Vagina (tissue), 2 donors: Measurements from ENCODE around the gene RGMB.

Experiments
- CTCF ChIP-seq, 3 experiments: fragments of 450-650 bp in 2 of 3; fragments of 200-600 bp in 1 of 3; sonication (generic) in 1 of 3; IDR thresholded peaks; one replicate each; pipeline ENCODE4 v1.5.1; 2017 to 2019; ENCODE audit warnings: antibody characterized with exemption in 3 of 3, mild to moderate bottlenecking in 2 of 3, moderate library complexity in 2 of 3
- POLR2A ChIP-seq, 2 donors: fragments of 450-650 bp; IDR thresholded peaks; one replicate each; pipeline ENCODE4 v1.6.1; 2017; ENCODE audit warnings: antibody characterized with exemption in 2 of 2, mild to moderate bottlenecking in 2 of 2, moderate library complexity in 2 of 2

DNA sequence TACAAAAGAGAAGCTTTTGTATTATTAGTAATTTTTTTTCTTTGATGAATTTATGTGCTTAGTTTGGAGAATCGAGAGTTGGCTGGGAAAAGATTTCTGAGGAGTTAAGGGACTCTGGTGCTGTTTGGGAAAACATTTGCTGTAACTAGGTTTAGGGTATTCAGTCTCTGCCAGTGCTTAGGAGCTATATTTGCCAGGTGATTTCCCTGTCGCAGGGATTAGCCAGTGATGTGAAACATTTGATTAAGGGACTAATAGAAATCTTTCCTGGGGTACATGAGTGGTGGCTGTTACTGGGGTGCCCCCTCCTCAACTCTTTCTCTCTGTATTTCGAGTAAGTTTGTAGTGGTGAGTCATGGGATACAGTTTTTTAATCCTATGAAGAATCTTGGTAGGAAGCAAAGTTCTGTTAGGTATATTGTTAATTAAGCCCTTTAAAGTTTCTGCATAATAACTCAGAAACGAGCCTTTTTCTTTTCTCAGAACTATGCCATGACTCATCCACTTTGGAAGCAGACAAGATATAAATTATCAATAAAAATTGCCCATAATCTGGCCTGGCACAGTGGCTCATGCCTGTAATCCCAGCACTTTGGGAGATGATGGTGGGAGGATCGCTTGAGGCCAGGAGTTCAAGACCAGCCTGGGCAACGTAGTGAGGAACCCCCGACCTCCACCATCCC, 18.6 kb downstream of the RGMB start:
- no peak for TF ChIP-seq CTCF (IDR thresholded peaks at IDR 0.05)
- no peak for TF ChIP-seq POLR2A (IDR thresholded peaks at IDR 0.05)
